Fibroblast of mammary gland (primary cell): ENCODE measurements around the gene AKAP12.
A peak's percentile ranks its signal among the peaks of the same experiment; 100 is the strongest.

Experiments used
- DNase-seq: peaks from one replicate; pipeline ENCODE4 v3.0.0-alpha.2; 2010; ENCODE audit warnings: low read depth
- H3K4me3 ChIP-seq: 2 replicates; pipeline ENCODE4 v1.5.1; 2011; ENCODE audit warnings: low read depth, mild to moderate bottlenecking, low read length, moderate library complexity; ENCODE audit not compliant: control insufficient read depth
- CTCF ChIP-seq: conservative IDR thresholded peaks from 2 replicates; pipeline ENCODE4 v1.5.1; 2011; ENCODE audit warnings: low read depth, low read length, inconsistent platforms; ENCODE audit not compliant: control insufficient read depth, insufficient read depth

Gene AKAP12

GRCh38 chr6:151317103-151317994, 77.6 kb downstream of the AKAP12 start:
- H3K4me3 ChIP-seq: no peak overlapping the region
- DNase-seq: peak; percentile 91
- no peak for TF ChIP-seq CTCF

- DNase-seq: no peak
- TF ChIP-seq CTCF: no peak
- no peak overlapping the region for H3K4me3 ChIP-seq
These were observed 78.2 kb downstream of the AKAP12 start for GRCh38 chr6:151317995-151318365.

GRCh38 chr6:151320140-151320539, 80.4 kb downstream of the AKAP12 start:
- no peak overlapping the region for H3K4me3 ChIP-seq
- DNase-seq: no peak
- TF ChIP-seq CTCF: no peak

GRCh38 chr6:151321438-151321837, 81.7 kb downstream of the AKAP12 start:
- no peak for TF ChIP-seq CTCF
- DNase-seq: no peak
- H3K4me3 ChIP-seq: no peak overlapping the region

GRCh38 chr6:151322570-151322969, 82.8 kb downstream of the AKAP12 start:
- no peak for DNase-seq
- H3K4me3 ChIP-seq: no peak overlapping the region
- no peak for TF ChIP-seq CTCF

GRCh38 chr6:151323791-151324487, 84.2 kb downstream of the AKAP12 start:
- H3K4me3 ChIP-seq: no peak overlapping the region
- peak; percentile 97 for TF ChIP-seq CTCF

More at GRCh38 chr6:151323791-151324487, 84.2 kb downstream of the AKAP12 start:
- peak; percentile 97 for DNase-seq
